Measurements from ENCODE around the gene MRFAP1.

Gene MRFAP1

DNA sequence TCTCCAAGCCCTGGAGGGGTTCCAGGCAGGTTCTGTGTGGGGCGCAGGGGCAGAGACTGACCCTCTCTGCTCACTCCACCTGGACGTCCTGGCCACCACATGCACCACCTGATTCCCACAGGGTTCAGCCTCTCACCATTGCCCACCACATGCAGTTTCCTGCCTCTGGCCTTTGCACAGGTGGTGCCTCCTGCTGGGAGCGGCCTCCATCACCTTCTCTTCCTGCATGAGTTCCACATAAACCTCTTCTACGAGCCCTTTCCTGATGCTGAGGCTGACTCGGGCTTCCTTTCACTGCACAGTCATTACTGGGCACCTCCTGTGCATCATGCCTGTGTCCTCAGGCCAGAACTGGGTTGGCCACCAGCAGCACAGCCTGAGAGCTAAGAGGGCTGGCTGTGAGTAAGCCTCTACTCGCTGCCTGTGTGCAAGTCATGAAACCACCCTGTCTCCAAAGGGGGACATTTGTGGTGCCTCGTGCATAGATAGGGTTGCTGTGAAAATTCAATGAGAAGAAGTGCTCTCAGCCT lies 45.6 kb upstream of the MRFAP1 start:
- H2BK120ac ChIP-seq (ENCODE audit: low read depth, low read length), result no peak overlapping the region
- no peak overlapping the region for H2BK5ac ChIP-seq (ENCODE audit: low read length)
- no peak overlapping the region for H3K9ac ChIP-seq (ENCODE audit: low read length)
- no CpG with 5 or more reads among the region's 7 CpGs for WGBS (ENCODE audit: extremely low coverage, insufficient coverage, low lambda C conversion rate)
- no peak overlapping the region for H3K4me3 ChIP-seq (ENCODE audit: low read length)
- H3K4me2 ChIP-seq (ENCODE audit: low read length), result no peak overlapping the region
- H2BK15ac ChIP-seq (replicated peaks; ENCODE audit: low read depth), result no peak overlapping the region
- H3K4ac ChIP-seq (ENCODE audit: low read depth, low read length), result no peak overlapping the region
- no peaks in the 10 kb centered on the region for H3K4me1 ChIP-seq (ENCODE audit: control insufficient read depth, low read depth, low read length)
- no peaks in the 10 kb centered on the region for H3K79me2 ChIP-seq (ENCODE audit: control insufficient read depth, insufficient read depth, low read length)
- H4K8ac ChIP-seq (ENCODE audit: low read depth, low read length), result no peak overlapping the region
- no peak overlapping the region for H3K27ac ChIP-seq (ENCODE audit: low read depth, low read length)
- no peak for DNase-seq
- H4K5ac ChIP-seq (ENCODE audit: low read length), result no peak overlapping the region
- no peaks in the 10 kb centered on the region for H3K79me1 ChIP-seq (ENCODE audit: low read length)
- H3K56ac ChIP-seq (ENCODE audit: low read length), result no peak overlapping the region
- no peaks in the 10 kb centered on the region for H3K36me3 ChIP-seq (ENCODE audit: control insufficient read depth, insufficient read depth, low read length)
- H2AK5ac ChIP-seq (ENCODE audit: low read length), result no peak overlapping the region
- no peaks in the 10 kb centered on the region for H3K27me3 ChIP-seq (ENCODE audit: insufficient read depth, low read length, poor library complexity)
- no peak overlapping the region for H3K23ac ChIP-seq (ENCODE audit: low read length)
- H3K18ac ChIP-seq (ENCODE audit: low read length), result no peak overlapping the region

DNA sequence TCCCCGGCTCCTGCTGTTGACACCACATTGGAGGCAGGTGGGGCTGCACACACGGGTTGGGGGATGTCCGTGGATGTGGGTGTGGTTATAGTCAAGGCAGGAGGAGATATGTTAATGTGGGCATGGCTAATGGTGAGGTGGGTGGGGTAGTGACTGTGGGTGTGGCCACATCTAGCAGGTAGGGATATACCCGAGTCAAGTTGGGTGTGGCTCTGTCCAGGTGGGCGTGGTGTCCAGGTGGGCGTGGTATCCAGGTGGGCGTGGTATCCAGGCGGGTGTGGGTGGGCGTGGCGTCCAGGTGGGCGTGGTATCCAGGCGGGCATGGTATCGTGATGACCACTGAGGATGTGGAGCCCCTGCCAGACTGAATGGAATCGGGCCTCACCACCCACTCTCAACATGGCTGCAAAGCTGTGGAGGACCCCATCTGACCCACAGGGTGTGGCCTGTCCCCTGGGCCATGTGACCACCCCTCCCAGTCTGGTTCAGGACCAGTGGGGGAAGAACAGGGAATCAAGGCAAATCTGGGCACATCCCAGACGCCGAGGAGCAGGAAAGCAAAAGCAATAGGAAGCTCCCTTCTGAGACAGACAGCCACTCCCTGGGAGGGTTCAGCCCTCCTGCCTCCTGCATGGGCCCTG lies 44.5 kb upstream of the MRFAP1 start:
- Histone ChIP-seq H3K56ac (ENCODE audit: low read length) (no peak overlapping the region), H3K4me3 (ENCODE audit: low read length) (no peak overlapping the region), H2BK5ac (ENCODE audit: low read length) (no peak overlapping the region), H3K79me2 (ENCODE audit: control insufficient read depth, insufficient read depth, low read length) (no peaks in the 10 kb centered on the region), H4K8ac (ENCODE audit: low read depth, low read length) (no peak overlapping the region), H3K27ac (ENCODE audit: low read depth, low read length) (no peak overlapping the region), H3K18ac (ENCODE audit: low read length) (no peak overlapping the region), H2BK120ac (ENCODE audit: low read depth, low read length) (no peak overlapping the region), H3K79me1 (ENCODE audit: low read length) (no peaks in the 10 kb centered on the region), H3K4me2 (ENCODE audit: low read length) (no peak overlapping the region), H4K5ac (ENCODE audit: low read length) (no peak overlapping the region), H3K36me3 (ENCODE audit: control insufficient read depth, insufficient read depth, low read length) (no peaks in the 10 kb centered on the region), H3K23ac (ENCODE audit: low read length) (no peak overlapping the region), H3K27me3 (ENCODE audit: insufficient read depth, low read length, poor library complexity) (no peaks in the 10 kb centered on the region), H3K4me1 (ENCODE audit: control insufficient read depth, low read depth, low read length) (no peaks in the 10 kb centered on the region), H3K4ac (ENCODE audit: low read depth, low read length) (no peak overlapping the region), H3K9ac (ENCODE audit: low read length) (no peak overlapping the region), H2BK15ac (replicated peaks; ENCODE audit: low read depth) (no peak overlapping the region), H2AK5ac (ENCODE audit: low read length) (no peak overlapping the region)
- WGBS (ENCODE audit: extremely low coverage, insufficient coverage, low lambda C conversion rate), result no CpG with 5 or more reads among the region's 16 CpGs
- peak; percentile 59 for DNase-seq

DNA sequence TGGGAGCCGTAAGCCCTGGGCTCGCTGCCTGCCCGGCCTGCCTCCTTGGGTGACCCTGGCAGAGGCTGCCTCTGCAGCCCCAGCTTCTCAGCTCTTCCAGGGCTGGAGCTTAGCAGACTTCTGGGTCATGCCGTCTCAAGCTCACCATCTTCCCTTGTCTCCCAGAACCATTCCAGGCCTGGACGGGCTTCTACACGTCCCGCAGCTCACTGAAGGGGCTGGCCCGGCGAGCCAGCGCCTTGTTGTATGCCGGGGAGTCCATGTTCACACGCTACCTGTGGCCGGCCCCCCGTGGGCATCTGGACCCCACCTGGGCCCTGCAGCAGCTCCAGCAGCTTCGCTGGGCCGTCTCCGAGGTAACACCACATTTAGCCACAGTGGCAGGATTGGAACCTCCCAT lies 43.5 kb upstream of the MRFAP1 start:
- no peak overlapping the region for H3K18ac ChIP-seq (ENCODE audit: low read length)
- DNase-seq, result no peak
- H2AK5ac ChIP-seq (ENCODE audit: low read length), result no peak overlapping the region

DNA sequence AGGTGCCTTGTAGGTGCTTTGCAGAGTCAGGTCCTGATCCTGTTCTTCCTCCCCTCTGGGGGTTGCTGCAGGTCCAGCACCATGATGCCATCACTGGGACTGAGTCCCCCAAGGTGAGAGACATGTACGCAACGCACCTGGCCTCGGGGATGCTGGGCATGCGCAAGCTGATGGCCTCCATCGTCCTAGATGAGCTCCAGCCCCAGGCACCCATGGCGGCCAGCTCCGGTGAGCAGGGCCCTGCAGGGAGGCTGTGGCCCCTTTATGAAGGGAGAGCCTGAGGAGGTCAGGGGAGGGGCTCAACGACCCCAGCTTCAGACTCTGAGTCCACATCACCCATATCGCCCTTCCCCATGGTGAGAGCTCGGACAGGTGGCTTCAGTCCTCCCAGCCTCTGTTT lies 42.4 kb upstream of the MRFAP1 start:
- no peak overlapping the region for H3K4ac ChIP-seq (ENCODE audit: low read depth, low read length)
- no peak overlapping the region for H2BK15ac ChIP-seq (replicated peaks; ENCODE audit: low read depth)
- H3K27me3 ChIP-seq (ENCODE audit: insufficient read depth, low read length, poor library complexity), result no peaks in the 10 kb centered on the region
- no peak overlapping the region for H3K56ac ChIP-seq (ENCODE audit: low read length)
- no peak overlapping the region for H4K8ac ChIP-seq (ENCODE audit: low read depth, low read length)
- no peak overlapping the region for H3K4me2 ChIP-seq (ENCODE audit: low read length)
- no peak overlapping the region for H3K27ac ChIP-seq (ENCODE audit: low read depth, low read length)
- DNase-seq, result no peak
- WGBS (ENCODE audit: extremely low coverage, insufficient coverage, low lambda C conversion rate), result no CpG with 5 or more reads among the region's 10 CpGs
- no peak overlapping the region for H2AK5ac ChIP-seq (ENCODE audit: low read length)
- H3K4me3 ChIP-seq (ENCODE audit: low read length), result no peak overlapping the region
- no peak overlapping the region for H4K5ac ChIP-seq (ENCODE audit: low read length)
- H3K36me3 ChIP-seq (ENCODE audit: control insufficient read depth, insufficient read depth, low read length), result no peaks in the 10 kb centered on the region
- no peak overlapping the region for H3K18ac ChIP-seq (ENCODE audit: low read length)
- H3K23ac ChIP-seq (ENCODE audit: low read length), result no peak overlapping the region
- no peak overlapping the region for H2BK120ac ChIP-seq (ENCODE audit: low read depth, low read length)
- no peaks in the 10 kb centered on the region for H3K79me1 ChIP-seq (ENCODE audit: low read length)
- no peaks in the 10 kb centered on the region for H3K4me1 ChIP-seq (ENCODE audit: control insufficient read depth, low read depth, low read length)
- H2BK5ac ChIP-seq (ENCODE audit: low read length), result no peak overlapping the region
- no peak overlapping the region for H3K9ac ChIP-seq (ENCODE audit: low read length)
- H3K79me2 ChIP-seq (ENCODE audit: control insufficient read depth, insufficient read depth, low read length), result no peaks in the 10 kb centered on the region

More for the DNA sequence above, 43.5 kb upstream of the MRFAP1 start:
- Histone ChIP-seq H4K5ac (ENCODE audit: low read length) (no peak overlapping the region), H2BK15ac (replicated peaks; ENCODE audit: low read depth) (no peak overlapping the region), H2BK120ac (ENCODE audit: low read depth, low read length) (no peak overlapping the region), H3K36me3 (ENCODE audit: control insufficient read depth, insufficient read depth, low read length) (no peaks in the 10 kb centered on the region), H3K23ac (ENCODE audit: low read length) (no peak overlapping the region), H3K27ac (ENCODE audit: low read depth, low read length) (no peak overlapping the region), H3K56ac (ENCODE audit: low read length) (no peak overlapping the region), H3K27me3 (ENCODE audit: insufficient read depth, low read length, poor library complexity) (no peaks in the 10 kb centered on the region), H3K79me1 (ENCODE audit: low read length) (no peaks in the 10 kb centered on the region), H3K4me3 (ENCODE audit: low read length) (no peak overlapping the region), H3K4me2 (ENCODE audit: low read length) (no peak overlapping the region), H3K4ac (ENCODE audit: low read depth, low read length) (no peak overlapping the region), H3K79me2 (ENCODE audit: control insufficient read depth, insufficient read depth, low read length) (no peaks in the 10 kb centered on the region), H3K9ac (ENCODE audit: low read length) (no peak overlapping the region), H3K4me1 (ENCODE audit: control insufficient read depth, low read depth, low read length) (no peaks in the 10 kb centered on the region), H2BK5ac (ENCODE audit: low read length) (no peak overlapping the region), H4K8ac (ENCODE audit: low read depth, low read length) (no peak overlapping the region)
- whole genome bisulfite sequencing (ENCODE audit: extremely low coverage, insufficient coverage, low lambda C conversion rate), result no CpG with 5 or more reads among the region's 17 CpGs

DNA sequence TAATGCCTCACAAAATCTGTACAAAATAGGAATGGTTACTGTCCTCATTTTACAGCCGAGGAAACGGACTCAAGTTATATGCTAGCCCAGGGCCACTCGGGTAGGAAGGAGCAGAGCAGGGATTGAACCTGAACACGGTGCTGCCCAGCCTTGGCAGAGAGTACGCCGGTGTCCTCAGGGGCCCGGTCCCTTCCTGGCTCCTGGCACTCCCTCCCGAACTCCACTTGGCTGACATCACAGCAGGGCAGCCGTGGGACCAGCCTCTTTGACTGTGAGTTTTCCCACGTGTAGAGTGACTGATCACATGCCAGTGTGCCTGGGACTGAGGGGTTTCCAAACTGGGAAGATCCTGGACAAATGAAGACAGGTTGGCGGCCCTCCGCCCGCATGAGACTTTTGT lies 41.8 kb upstream of the MRFAP1 start:
- no peak overlapping the region for H2BK15ac ChIP-seq (replicated peaks; ENCODE audit: low read depth)
- WGBS (ENCODE audit: extremely low coverage, insufficient coverage, low lambda C conversion rate), result no CpG with 5 or more reads among the region's 13 CpGs
- H4K8ac ChIP-seq (ENCODE audit: low read depth, low read length), result no peak overlapping the region
- H4K5ac ChIP-seq (ENCODE audit: low read length), result no peak overlapping the region
- H3K4me1 ChIP-seq (ENCODE audit: control insufficient read depth, low read depth, low read length), result no peaks in the 10 kb centered on the region
- no peak for DNase-seq
- no peaks in the 10 kb centered on the region for H3K79me1 ChIP-seq (ENCODE audit: low read length)
- no peak overlapping the region for H2BK120ac ChIP-seq (ENCODE audit: low read depth, low read length)
- no peaks in the 10 kb centered on the region for H3K27me3 ChIP-seq (ENCODE audit: insufficient read depth, low read length, poor library complexity)
- no peak overlapping the region for H3K27ac ChIP-seq (ENCODE audit: low read depth, low read length)
- H3K18ac ChIP-seq (ENCODE audit: low read length), result no peak overlapping the region
- no peak overlapping the region for H3K4me3 ChIP-seq (ENCODE audit: low read length)
- H2AK5ac ChIP-seq (ENCODE audit: low read length), result no peak overlapping the region
- H3K4me2 ChIP-seq (ENCODE audit: low read length), result no peak overlapping the region
- H3K56ac ChIP-seq (ENCODE audit: low read length), result no peak overlapping the region
- H3K36me3 ChIP-seq (ENCODE audit: control insufficient read depth, insufficient read depth, low read length), result no peaks in the 10 kb centered on the region
- H3K79me2 ChIP-seq (ENCODE audit: control insufficient read depth, insufficient read depth, low read length), result no peaks in the 10 kb centered on the region
- H3K4ac ChIP-seq (ENCODE audit: low read depth, low read length), result no peak overlapping the region
- H2BK5ac ChIP-seq (ENCODE audit: low read length), result no peak overlapping the region
- H3K9ac ChIP-seq (ENCODE audit: low read length), result no peak overlapping the region
- no peak overlapping the region for H3K23ac ChIP-seq (ENCODE audit: low read length)
